Neural cell (in vitro differentiated cells): Measurements from ENCODE around the gene KCNJ4. TPM values are rescaled to one million over a fixed set of nuclear protein-coding genes. Genes with fewer than 3 reads are reported as not detected.
"Not testable (repeated sequence)": the region's sequence is repeated elsewhere in the genome, so short reads cannot be mapped to it uniquely, and the experiment has no call there.

Experiments
- H2AFZ ChIP-seq: fragments of 200-600, 300-800 bp; sonication (generic), shearing (Covaris generic); 2 replicates; pipeline ENCODE4 v1.6.0; 2014; ENCODE audit warnings: low read depth, mild to moderate bottlenecking, antibody characterized with exemption, low read length, moderate library complexity
- H3F3A ChIP-seq: fragments of 200-600 bp; shearing (Covaris generic); 2 replicates; pipeline ENCODE4 v1.6.1; 2016; ENCODE audit warnings: mild to moderate bottlenecking, moderate library complexity, mixed read lengths, antibody characterized with exemption, low read length; ENCODE audit not compliant: insufficient read depth, poor library complexity, severe bottlenecking
- H3K27ac ChIP-seq: fragments of 200-600, 300-800 bp; sonication (generic), shearing (Covaris generic); 2 replicates; pipeline ENCODE4 v1.5.1; 2014; ENCODE audit warnings: mild to moderate bottlenecking, low read length, moderate library complexity
- H3K27me3 ChIP-seq: fragments of 300-800, 200-600 bp; sonication (generic), shearing (Covaris generic); 2 replicates; pipeline ENCODE4 v1.6.0; 2014; ENCODE audit warnings: mild to moderate bottlenecking, low read depth, low read length, moderate library complexity; ENCODE audit not compliant: insufficient read depth
- H3K36me3 ChIP-seq: fragments of 300-800, 200-600 bp; sonication (generic), shearing (Covaris generic); 2 replicates; pipeline ENCODE4 v1.5.1; 2014; ENCODE audit warnings: mild to moderate bottlenecking, antibody characterized with exemption, low read length, moderate library complexity; ENCODE audit not compliant: insufficient read depth
- H3K4me2 ChIP-seq: fragments of 300-800, 200-600 bp; sonication (generic), shearing (Covaris generic); 2 replicates; pipeline ENCODE4 v1.6.0; 2014; ENCODE audit warnings: mild to moderate bottlenecking, low read length
- H3K4me3 ChIP-seq: fragments of 300-800, 200-600 bp; sonication (generic), shearing (Covaris generic); 2 replicates; pipeline ENCODE4 v1.5.1; 2014; ENCODE audit warnings: mild to moderate bottlenecking, low read length, moderate library complexity
- H3K79me2 ChIP-seq: fragments of 200-600 bp; shearing (Covaris generic); replicated peaks from 2 replicates; pipeline ENCODE4 v1.6.0; 2014; ENCODE audit warnings: mild to moderate bottlenecking, low read length, moderate library complexity; ENCODE audit not compliant: insufficient read depth
- H3K9ac ChIP-seq: fragments of 300-800, 200-600 bp; sonication (generic), shearing (Covaris generic); 2 replicates; pipeline ENCODE4 v1.6.1; 2016; ENCODE audit warnings: mild to moderate bottlenecking, low read length, mixed read lengths
- H3K9me2 ChIP-seq: fragments of 200-600 bp; shearing (Covaris generic); 2 replicates; pipeline ENCODE4 v1.6.1; 2016; ENCODE audit warnings: mild to moderate bottlenecking, low read length, mixed read lengths; ENCODE audit not compliant: insufficient read depth
- H3K9me3 ChIP-seq: fragments of 200-600, 300-800 bp; sonication (generic), shearing (Covaris generic); 2 replicates; pipeline ENCODE4 v1.6.1; 2016; ENCODE audit warnings: mild to moderate bottlenecking, mixed run types, low read length, moderate library complexity, mixed read lengths
- H4K20me1 ChIP-seq: fragments of 200-600 bp; shearing (Covaris generic); 2 replicates; pipeline ENCODE4 v1.6.1; 2016; ENCODE audit warnings: mild to moderate bottlenecking, mixed run types; ENCODE audit not compliant: insufficient read depth
- EP300 ChIP-seq: fragments of 450-650 bp; conservative IDR thresholded peaks from 2 replicates; pipeline ENCODE4 v1.6.1; 2014; ENCODE audit warnings: antibody characterized with exemption, mild to moderate bottlenecking, moderate library complexity; ENCODE audit not compliant: poor library complexity, severe bottlenecking
- EZH2 ChIP-seq: fragments of 200-600, 300-800 bp; shearing (Covaris generic), sonication (generic); IDR thresholded peaks from 2 replicates; pipeline ENCODE4 v1.6.1; 2014; ENCODE audit warnings: antibody characterized with exemption, low read length, borderline replicate concordance, mild to moderate bottlenecking; ENCODE audit not compliant: insufficient read depth, poor library complexity, severe bottlenecking
- MXI1 ChIP-seq: fragments of 450-650 bp; conservative IDR thresholded peaks from 2 replicates; pipeline ENCODE4 v1.6.1; 2014; ENCODE audit warnings: antibody characterized with exemption, mild to moderate bottlenecking; ENCODE audit not compliant: poor library complexity, severe bottlenecking
- POLR2AphosphoS5 ChIP-seq: IDR thresholded peaks from 2 replicates; pipeline ENCODE4 v1.6.1; 2012
- RAD21 ChIP-seq: fragments of 450-650 bp; conservative IDR thresholded peaks from 2 replicates; pipeline ENCODE4 v1.6.1; 2014; ENCODE audit warnings: antibody characterized with exemption, mild to moderate bottlenecking, moderate library complexity
- SMC3 ChIP-seq: fragments of 450-650 bp; conservative IDR thresholded peaks from 2 replicates; pipeline ENCODE4 v1.6.1; 2014; ENCODE audit warnings: antibody characterized with exemption, mild to moderate bottlenecking, moderate library complexity; ENCODE audit not compliant: poor library complexity
- TAF1 ChIP-seq: IDR thresholded peaks from 2 replicates; pipeline ENCODE4 v1.6.1; 2012; ENCODE audit warnings: low read depth
- polyA plus RNA-seq: library from polyadenylated mRNA; depleted of rRNA; stranded (reverse); fragments of >200 nt; gene quantifications from 2 replicates; pipeline ENCODE4 v1.2.3, GENCODE V29; 2014
- TF ChIP-seq, protein P1 (sequence below): fragments of 450-650 bp; IDR thresholded peaks from 2 replicates; pipeline ENCODE4 v1.5.1; 2014; ENCODE audit warnings: antibody characterized with exemption, mild to moderate bottlenecking, moderate library complexity; ENCODE audit not compliant: poor library complexity, severe bottlenecking
- TF ChIP-seq, protein P2 (sequence below): IDR thresholded peaks from 2 replicates; pipeline ENCODE4 v1.6.1; 2012; ENCODE audit warnings: borderline replicate concordance

KCNJ4 gene
- polyA plus RNA-seq, 1 donor from 2014 or later = 1.7 TPM

DNA sequence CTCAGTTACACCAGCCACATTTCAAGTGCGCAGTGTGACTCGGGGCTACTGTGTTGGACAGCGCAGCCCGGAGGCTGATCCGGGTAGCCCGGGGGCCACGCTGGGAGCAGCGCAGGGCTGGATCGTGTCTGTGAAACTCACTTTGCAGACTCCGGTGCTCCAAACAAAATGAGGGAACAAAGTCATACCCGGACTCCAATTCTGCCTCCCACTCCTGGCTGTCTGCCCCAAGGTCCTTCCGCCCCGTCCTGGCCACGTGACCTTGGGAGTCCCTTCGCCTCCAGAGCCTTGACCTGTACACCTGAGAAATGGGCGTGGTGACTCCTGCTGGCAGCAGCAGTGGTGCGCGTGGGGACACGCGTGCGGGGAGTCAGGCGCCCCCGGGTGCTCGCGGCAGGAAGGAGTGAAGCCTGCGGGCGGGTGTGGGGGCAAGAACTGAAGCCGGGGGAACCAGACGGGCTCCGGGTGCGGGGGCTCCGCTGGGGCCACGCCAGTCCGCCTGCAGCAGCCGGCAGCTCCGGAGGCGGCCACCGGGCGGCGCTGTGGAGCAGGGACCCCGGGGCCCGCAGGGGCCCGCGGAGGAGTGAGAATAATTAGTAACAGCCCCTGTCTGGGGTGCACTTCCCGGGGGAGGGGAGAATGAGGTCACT is 42.4 kb downstream of the KCNJ4 start:
- H3K9me2 ChIP-seq = no peaks in the 10 kb centered on the region
- no peaks in the 10 kb centered on the region for H3K79me2 ChIP-seq
- no peaks in the 10 kb centered on the region for H3K27me3 ChIP-seq
- no peaks in the 10 kb centered on the region for H3K9me3 ChIP-seq
- no peak overlapping the region for H3K4me3 ChIP-seq
- no peaks in the 10 kb centered on the region for H3K36me3 ChIP-seq
- H4K20me1 ChIP-seq = no peaks in the 10 kb centered on the region
- no peak overlapping the region for H2AFZ ChIP-seq
- no peaks in the 10 kb centered on the region for H3F3A ChIP-seq
- no peak overlapping the region for H3K4me2 ChIP-seq
- TF ChIP-seq, protein P1, sequence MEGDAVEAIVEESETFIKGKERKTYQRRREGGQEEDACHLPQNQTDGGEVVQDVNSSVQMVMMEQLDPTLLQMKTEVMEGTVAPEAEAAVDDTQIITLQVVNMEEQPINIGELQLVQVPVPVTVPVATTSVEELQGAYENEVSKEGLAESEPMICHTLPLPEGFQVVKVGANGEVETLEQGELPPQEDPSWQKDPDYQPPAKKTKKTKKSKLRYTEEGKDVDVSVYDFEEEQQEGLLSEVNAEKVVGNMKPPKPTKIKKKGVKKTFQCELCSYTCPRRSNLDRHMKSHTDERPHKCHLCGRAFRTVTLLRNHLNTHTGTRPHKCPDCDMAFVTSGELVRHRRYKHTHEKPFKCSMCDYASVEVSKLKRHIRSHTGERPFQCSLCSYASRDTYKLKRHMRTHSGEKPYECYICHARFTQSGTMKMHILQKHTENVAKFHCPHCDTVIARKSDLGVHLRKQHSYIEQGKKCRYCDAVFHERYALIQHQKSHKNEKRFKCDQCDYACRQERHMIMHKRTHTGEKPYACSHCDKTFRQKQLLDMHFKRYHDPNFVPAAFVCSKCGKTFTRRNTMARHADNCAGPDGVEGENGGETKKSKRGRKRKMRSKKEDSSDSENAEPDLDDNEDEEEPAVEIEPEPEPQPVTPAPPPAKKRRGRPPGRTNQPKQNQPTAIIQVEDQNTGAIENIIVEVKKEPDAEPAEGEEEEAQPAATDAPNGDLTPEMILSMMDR = no peak
- no peak for TF ChIP-seq MXI1
- no peak for TF ChIP-seq POLR2AphosphoS5
- TF ChIP-seq RAD21 = no peak
- TF ChIP-seq SMC3 = no peak
- TF ChIP-seq, protein P2, sequence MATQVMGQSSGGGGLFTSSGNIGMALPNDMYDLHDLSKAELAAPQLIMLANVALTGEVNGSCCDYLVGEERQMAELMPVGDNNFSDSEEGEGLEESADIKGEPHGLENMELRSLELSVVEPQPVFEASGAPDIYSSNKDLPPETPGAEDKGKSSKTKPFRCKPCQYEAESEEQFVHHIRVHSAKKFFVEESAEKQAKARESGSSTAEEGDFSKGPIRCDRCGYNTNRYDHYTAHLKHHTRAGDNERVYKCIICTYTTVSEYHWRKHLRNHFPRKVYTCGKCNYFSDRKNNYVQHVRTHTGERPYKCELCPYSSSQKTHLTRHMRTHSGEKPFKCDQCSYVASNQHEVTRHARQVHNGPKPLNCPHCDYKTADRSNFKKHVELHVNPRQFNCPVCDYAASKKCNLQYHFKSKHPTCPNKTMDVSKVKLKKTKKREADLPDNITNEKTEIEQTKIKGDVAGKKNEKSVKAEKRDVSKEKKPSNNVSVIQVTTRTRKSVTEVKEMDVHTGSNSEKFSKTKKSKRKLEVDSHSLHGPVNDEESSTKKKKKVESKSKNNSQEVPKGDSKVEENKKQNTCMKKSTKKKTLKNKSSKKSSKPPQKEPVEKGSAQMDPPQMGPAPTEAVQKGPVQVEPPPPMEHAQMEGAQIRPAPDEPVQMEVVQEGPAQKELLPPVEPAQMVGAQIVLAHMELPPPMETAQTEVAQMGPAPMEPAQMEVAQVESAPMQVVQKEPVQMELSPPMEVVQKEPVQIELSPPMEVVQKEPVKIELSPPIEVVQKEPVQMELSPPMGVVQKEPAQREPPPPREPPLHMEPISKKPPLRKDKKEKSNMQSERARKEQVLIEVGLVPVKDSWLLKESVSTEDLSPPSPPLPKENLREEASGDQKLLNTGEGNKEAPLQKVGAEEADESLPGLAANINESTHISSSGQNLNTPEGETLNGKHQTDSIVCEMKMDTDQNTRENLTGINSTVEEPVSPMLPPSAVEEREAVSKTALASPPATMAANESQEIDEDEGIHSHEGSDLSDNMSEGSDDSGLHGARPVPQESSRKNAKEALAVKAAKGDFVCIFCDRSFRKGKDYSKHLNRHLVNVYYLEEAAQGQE = no peak
- no peak for TF ChIP-seq EZH2
- no peak for TF ChIP-seq TAF1
- TF ChIP-seq EP300 = no peak
- no peak overlapping the region for H3K27ac ChIP-seq
- H3K9ac ChIP-seq = no peak overlapping the region

DNA sequence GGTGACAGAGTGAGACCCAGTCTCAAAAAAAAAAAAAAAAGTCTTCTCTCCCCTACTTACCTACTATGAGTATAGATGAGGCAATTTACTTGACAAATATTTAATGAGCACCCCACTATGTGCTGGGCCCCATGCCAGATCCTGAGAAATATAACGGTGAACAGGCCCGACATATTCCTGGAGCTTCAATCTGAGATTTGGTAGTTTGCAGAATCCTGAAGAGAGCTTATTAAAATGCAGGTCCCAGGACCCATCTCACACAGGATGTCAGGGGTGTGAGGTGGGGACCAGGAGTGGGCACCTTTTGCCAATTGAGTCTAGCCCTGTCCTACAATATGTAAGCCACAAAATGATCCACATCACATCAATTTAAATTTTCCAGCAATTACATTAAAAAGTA is 44.0 kb downstream of the KCNJ4 start:
- TF ChIP-seq EP300 (no peak), MXI1 (no peak), SMC3 (no peak), EZH2 (no peak), POLR2AphosphoS5 (no peak), TAF1 (no peak), RAD21 (no peak)
- TF ChIP-seq, protein P2 = no peak
- TF ChIP-seq, protein P1 = no peak
- Histone ChIP-seq H2AFZ (no peak overlapping the region), H3K4me3 (no peak overlapping the region), H3K36me3 (no peaks in the 10 kb centered on the region), H3K9me3 (no peaks in the 10 kb centered on the region), H3F3A (no peaks in the 10 kb centered on the region), H3K79me2 (no peaks in the 10 kb centered on the region), H3K27ac (no peak overlapping the region), H3K4me2 (no peak overlapping the region), H3K9me2 (no peaks in the 10 kb centered on the region), H4K20me1 (no peaks in the 10 kb centered on the region), H3K27me3 (no peaks in the 10 kb centered on the region), H3K9ac (no peak overlapping the region)

DNA sequence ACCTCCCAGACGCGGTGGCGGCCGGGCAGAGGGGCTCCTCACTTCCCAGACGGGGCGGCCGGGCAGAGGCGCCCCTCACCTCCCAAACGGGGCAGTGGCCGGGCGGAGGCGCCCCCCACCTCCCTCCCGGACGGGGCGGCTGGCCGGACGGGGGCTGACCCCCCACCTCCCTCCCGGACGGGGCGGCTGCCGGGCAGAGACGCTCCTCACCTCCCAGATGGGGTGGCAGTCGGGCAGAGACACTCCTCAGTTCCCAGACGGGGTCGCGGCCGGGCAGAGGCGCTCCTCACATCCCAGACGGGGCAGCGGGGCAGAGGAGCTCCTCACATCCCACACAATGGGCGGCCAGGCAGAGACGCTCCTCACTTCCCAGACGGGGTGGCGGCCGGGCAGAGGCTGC is 45.1 kb downstream of the KCNJ4 start:
- not testable (repeated sequence) for H2AFZ ChIP-seq, H3K9ac ChIP-seq, H3K27ac ChIP-seq, H3K9me2 ChIP-seq, H3K9me3 ChIP-seq, H3F3A ChIP-seq, H3K4me3 ChIP-seq, H3K4me2 ChIP-seq, H3K27me3 ChIP-seq, H3K79me2 ChIP-seq, H4K20me1 ChIP-seq, H3K36me3 ChIP-seq
